Erythroblast (primary cell): ENCODE data around the gene VIPR2.

ENCODE experiments used
- DNase-seq, 2 experiments: peaks; one replicate each; lab custom pipeline; 2025; lab: John Stamatoyannopoulos, UW
- GATA1 ChIP-seq: IDR thresholded peaks from 2 replicates; pipeline ENCODE4 v1.6.1; 2011; ENCODE audit warnings: low read depth, mild to moderate bottlenecking, control low read depth, low read length, moderate library complexity
- POLR2A ChIP-seq: IDR thresholded peaks from 2 replicates; pipeline ENCODE4 v1.6.1; 2011; ENCODE audit warnings: mild to moderate bottlenecking, low read length

VIPR2 gene

DNA sequence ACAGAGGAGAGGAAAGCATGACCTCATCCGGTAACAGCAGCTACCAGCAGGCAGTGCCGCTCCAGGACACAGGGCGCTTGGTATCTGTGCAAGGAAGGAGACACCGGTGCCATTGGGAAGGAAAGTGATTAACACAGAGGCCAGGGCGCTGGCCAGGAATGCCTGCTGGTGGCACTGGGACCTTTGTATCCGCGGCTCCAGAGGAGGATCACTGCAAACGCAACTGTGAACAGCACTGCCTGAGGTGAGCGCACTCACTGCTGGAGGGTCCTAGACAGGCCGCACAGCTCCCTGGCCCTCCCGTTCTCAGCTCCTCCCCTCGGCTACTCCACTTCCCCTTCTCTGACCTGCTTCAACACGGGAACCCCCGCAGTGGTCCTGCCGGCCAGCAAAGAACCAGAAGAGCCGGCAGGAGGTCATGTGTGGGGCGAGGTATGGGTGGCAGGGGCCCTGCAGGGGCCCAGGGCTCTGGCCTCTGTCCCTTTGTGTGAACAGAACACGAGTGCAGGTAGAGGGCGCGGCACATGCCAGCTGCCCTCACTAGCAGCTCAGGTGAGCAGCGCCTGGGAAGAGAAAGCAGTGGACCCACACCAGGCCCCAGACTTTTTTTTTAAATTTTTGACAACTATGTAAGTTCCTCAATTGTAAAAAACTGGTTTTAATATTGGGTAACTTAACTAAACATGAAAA, 107.6 kb downstream of the VIPR2 start:
- TF ChIP-seq POLR2A = no peak
- TF ChIP-seq GATA1 = no peak
- DNase-seq = no peak

GRCh38 chr7:159035571-159036073, 109.0 kb downstream of the VIPR2 start:
- no peak for TF ChIP-seq GATA1
- no peak for TF ChIP-seq POLR2A
- no peak for DNase-seq

- TF ChIP-seq GATA1 (no peak), POLR2A (no peak)
Observed at GRCh38 chr7:159034988-159035387, 109.7 kb downstream of the VIPR2 start.

GRCh38 chr7:159034394-159034793, 110.3 kb downstream of the VIPR2 start:
- no peak for DNase-seq
- TF ChIP-seq GATA1 (no peak), POLR2A (no peak)

More at GRCh38 chr7:159034988-159035387, 109.7 kb downstream of the VIPR2 start:
- DNase-seq = no peak

DNA sequence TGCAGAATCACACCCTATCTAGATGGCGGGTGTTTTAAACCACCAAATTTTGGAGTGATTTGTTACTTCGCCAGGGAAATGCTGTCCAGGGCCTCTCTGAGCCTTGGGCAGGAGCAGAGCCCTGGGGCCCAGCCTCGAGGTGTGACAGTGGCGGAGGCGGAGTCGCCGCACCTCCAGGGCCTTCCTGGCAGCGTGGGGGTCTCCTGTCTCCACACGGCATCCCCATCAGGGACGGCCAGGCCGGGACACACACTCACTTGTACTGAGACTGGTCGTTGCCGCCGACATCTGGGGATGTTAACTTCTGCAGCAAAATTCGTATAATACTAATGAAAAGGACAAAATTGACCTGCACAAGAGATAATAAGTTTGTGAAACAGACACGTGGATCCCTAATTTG, 110.7 kb downstream of the VIPR2 start:
- DNase-seq = no peak
- TF ChIP-seq POLR2A (no peak), GATA1 (no peak)

GRCh38 chr7:159033473-159033825, 111.2 kb downstream of the VIPR2 start:
- DNase-seq = no peak
- TF ChIP-seq POLR2A (no peak), GATA1 (no peak)

DNA sequence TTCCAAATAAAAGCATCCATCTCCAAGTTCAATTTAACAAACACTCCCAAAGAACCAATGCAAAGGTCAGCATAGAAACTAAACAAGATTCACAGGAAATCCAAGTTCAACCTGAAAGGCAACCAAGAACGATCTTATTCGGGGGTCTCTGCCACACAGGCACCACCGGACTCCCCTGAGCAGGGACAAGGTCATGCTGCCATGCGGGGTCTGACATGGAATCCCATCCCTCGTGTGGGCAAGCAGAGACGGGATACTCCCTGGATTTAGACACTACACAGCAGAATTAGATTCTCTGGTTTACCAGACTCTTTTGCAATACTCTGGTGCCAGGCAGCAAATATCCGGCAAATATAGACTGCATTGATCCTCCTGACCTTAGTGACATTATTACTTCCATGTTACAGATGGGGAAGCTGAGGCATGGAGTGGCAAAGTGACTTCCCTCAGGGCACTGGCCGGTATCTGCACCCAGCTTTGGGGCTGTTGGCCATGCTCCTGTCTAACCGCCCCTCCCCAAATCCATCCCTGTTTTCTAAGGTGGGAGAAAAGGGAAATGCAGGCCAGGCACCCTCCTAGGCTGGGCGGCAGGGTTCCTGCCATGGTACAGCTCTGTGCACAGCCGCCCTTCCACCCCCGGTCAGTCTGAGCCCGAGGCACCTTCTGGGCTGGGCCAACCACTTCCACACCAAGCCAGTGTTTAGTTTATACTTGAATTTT, 111.8 kb downstream of the VIPR2 start:
- TF ChIP-seq GATA1 (no peak), POLR2A (no peak)

GRCh38 chr7:159032322-159032721, 112.3 kb downstream of the VIPR2 start:
- TF ChIP-seq POLR2A = no peak
- no peak for TF ChIP-seq GATA1
- DNase-seq = no peak

More for the DNA sequence above, 111.8 kb downstream of the VIPR2 start:
- DNase-seq = no peak

GRCh38 chr7:159031750-159032149, 112.9 kb downstream of the VIPR2 start:
- TF ChIP-seq GATA1 (no peak), POLR2A (no peak)
- no peak for DNase-seq

GRCh38 chr7:159031135-159031701, 113.4 kb downstream of the VIPR2 start:
- no peak for TF ChIP-seq GATA1
- no peak for TF ChIP-seq POLR2A
- no peak for DNase-seq

GRCh38 chr7:159030490-159031134, 114.1 kb downstream of the VIPR2 start:
- DNase-seq = peak; percentile 20 to 24
- TF ChIP-seq POLR2A (no peak), GATA1 (no peak)

DNA sequence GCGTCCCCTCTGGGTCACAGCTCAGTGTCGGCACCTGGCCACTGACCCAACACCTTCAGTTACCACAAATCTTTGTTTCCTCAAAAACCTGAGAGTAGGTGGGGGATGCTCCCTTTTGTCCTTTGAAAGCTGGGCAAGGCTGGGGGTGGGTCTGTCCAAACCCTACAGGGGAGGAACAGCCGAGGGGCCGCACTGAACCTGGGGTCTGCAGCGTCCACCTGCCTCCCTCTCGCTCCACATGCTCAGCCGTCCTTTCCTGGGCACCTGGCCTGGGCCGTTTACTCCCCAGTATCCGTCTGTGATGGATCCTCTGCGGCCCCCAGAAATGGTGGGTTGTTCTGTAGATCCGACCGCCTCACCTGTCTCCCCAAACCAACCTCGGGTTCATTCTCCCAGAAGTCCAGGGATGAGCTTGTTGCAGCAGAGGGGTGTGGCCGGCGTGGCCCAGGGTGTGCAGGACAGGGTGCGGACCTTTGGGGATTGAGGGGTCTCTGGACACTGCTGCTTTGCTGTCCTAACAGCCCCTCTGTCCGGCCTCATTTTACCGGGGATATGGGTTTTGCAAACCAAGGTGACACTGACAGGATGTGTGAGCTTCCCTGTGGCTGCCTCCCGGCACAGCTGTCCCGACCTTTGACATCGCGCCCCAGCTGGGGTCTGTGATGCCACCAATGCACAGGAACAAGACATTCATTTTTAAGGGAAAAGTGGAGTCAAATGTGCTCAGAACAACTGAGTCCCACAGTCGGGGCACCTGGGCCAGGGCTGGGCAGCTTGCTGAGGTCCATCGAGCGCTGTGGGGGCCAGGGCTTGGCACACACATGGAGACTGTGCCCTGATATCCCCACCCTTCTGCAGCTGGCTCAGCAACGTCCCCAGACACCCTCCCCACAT, 115.9 kb downstream of the VIPR2 start:
- TF ChIP-seq POLR2A (no peak), GATA1 (no peak)
- no peak for DNase-seq

GRCh38 chr7:159027789-159028507, 116.7 kb downstream of the VIPR2 start:
- no peak for DNase-seq
- TF ChIP-seq GATA1 = no peak
- no peak for TF ChIP-seq POLR2A
